HG02610 (cell line): ENCODE results near the gene KCNJ4.

Experiments
- ATAC-seq: cut with Tn5 transposase; IDR thresholded peaks from one replicate; pipeline ENCODE4 v1.9.1; 2021; ENCODE audit warnings: mild to moderate bottlenecking, moderate library complexity; ENCODE audit not compliant: unreplicated experiment

KCNJ4 gene

DNA sequence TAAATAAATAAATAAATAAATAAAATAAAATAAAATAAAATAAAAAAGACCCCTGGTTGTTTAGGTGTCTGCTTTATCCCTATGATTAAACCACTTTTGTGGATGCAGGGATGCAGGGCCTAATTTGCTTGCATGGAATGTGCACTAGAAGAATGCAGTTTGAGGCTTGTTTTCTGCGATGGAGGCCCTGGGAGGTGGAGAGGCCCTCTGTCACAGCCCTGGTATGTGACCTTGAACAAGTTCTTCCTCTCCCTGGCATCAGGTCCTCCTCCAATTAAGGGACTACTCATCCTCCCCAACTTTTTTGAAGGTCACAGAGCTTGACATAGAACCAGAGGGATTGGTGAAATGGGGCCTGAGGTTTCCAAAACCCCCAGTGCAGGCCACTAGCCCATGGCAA lies 22.7 kb downstream of the KCNJ4 start:
- no peak for ATAC-seq

DNA sequence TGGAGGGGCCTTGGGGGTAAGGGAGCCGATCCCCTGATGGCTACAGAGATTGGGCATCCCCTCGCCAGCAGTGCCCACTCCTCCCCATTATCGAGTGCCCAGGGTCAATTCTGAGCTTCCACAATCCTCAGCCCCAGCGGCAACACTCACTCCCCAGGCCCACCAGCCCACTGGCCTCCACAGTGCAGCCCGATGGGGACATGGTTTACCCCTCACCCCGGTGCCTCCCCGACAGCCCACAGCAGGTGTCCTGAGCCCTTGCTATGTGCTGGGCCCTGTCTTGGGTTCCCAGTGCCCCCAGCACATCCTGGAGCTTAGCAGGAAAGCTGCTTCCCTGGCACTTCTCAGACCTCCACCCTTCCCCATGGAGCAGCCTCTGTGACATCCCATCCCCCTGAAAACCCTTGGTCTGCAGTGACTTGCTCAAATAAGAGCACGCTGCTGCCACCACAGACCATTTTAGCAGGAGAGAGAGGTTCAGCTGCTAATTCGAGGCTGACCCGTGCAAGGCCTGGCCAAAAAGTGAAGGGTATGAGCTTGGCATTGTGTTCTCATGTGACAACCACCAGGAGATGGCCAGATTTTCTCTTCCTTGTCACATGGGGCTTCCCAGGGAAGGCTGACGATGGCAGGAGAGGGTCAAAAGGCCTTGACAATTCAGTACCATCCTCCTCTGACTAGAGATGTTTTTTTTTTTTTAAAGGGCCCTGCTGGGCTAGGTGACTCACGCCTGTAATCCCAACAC lies 23.6 kb downstream of the KCNJ4 start:
- ATAC-seq, result no peak

DNA sequence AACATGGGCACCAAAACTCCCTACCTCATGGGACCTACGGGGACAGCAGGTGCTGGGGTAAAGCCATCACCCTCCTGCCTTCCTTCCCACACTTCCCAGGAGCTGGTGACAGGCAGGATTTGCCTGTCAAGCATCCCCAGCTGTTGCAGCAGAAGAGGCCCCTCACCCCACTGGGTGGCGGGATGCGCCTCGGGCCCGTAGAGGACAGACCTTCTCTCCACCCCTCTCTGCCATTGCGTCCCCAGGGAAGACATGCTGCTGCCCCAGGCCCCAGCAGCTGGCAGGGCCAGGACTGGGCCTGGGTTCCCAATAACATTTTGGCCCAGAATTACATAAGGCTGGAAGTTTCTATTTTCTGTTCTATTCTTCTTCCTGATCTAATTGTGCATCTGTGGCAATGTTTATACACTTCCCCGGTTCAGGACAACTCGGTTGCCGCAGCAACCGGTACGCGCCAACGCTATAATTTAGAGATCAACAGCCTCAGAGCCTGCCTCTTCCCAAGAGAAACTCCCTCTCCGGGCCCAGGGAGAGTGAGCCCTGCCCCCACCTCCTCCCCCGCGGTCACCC lies 25.4 kb downstream of the KCNJ4 start:
- ATAC-seq, result no peak

DNA sequence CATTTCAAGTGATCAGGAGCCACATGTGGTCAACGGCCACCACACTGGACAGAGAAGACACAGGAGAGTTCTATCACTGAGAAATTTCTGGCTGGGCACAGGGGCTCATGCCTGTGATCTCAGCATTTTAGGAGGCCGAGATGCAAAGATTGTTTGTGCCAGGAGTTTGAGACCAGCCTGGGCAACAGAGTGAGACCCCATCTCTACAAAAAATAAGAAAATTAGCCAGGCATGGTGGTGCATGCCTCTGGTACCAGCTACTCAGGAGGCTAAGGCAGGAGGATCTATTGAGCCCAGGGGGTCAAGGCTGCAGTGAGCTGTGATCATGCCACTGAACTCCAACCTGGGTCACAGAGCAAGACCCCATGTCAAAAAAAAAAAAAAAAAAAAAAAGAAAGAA lies 26.3 kb downstream of the KCNJ4 start:
- ATAC-seq, result no peak

DNA sequence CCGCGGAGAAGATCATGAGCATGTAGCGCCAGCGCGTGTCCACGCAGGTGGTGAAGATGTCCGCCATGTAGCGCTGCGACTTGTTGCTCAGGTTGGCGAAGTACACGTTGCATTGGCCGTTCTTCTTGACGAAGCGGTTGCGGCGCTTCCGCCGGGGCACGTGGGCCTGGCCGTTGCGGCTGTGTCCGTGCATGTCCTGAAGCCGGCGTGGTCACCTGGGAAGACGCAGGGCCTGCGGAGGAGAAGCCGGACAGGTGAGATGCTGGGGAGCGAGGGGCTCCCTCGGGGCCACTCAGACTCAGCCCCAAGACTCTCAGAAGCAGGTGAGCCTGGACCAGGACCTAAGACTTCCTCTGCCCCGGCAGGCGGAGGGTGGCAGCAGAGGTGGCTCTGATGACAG lies 27.1 kb downstream of the KCNJ4 start:
- no peak for ATAC-seq

DNA sequence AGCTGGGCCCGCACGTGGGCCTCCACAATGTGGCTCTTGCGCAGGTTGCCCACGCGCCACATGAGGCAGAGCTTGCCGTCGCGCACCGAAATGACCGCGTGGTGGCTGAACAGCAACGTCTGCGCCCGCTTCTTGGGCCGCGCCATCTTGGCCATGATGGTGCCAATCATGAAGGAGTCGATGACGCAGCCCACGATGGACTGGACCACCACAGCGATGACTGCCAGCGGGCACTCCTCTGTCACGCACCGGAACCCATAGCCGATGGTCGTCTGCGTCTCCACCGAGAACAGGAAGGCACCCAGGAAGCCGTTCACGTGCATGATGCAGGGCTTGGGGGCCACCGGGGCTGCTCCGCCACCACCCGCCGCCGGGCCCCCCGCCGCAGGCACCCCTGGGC lies 27.5 kb downstream of the KCNJ4 start:
- no peak for ATAC-seq

DNA sequence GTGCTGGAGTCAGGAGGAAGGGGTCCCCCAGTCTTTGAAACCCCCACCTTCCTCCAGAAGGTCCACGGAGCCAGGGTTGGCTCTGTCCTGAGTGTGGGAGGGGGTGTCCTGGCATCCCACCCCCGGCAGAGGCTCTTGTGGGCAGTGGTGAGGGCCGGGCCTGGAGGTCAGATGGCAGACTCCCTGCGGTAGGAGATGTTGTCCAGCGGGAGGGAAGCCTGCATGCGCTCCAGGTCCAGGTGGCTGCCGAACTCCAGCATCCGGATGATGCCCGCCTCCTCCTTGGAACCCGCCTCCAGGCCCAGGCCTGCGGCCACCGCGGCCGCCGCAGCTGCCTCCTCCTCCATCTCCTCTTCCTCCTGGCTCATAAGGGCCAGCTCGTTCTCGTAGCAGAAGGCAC lies 28.4 kb downstream of the KCNJ4 start:
- ATAC-seq, result no peak

DNA sequence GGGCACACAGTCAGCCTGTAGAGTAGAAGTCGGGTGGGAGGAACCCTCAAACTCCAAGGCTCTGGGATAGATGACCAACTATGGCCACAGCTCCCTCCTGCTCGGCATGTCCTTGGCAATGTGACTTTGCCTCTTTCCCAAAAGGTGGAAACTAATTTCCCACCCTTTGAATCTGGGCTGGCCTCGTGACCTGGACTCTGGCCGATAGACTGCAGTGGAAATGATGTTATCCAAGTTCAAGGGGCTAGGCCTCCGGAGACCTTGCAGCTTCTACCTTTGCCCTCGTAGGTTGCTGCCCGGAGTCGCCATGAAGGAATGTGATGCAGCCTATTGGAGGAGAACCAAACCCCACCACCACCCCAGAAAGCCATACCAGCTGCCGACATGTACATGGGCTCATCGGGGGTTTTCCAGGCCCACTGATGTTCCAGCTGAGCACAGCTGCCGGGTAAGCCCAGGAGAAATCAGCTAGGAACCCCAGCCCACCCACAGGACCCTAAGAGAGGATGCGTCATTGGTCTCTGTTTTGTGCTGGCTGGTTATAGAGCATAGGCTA lies 30.4 kb downstream of the KCNJ4 start:
- ATAC-seq, result no peak

DNA sequence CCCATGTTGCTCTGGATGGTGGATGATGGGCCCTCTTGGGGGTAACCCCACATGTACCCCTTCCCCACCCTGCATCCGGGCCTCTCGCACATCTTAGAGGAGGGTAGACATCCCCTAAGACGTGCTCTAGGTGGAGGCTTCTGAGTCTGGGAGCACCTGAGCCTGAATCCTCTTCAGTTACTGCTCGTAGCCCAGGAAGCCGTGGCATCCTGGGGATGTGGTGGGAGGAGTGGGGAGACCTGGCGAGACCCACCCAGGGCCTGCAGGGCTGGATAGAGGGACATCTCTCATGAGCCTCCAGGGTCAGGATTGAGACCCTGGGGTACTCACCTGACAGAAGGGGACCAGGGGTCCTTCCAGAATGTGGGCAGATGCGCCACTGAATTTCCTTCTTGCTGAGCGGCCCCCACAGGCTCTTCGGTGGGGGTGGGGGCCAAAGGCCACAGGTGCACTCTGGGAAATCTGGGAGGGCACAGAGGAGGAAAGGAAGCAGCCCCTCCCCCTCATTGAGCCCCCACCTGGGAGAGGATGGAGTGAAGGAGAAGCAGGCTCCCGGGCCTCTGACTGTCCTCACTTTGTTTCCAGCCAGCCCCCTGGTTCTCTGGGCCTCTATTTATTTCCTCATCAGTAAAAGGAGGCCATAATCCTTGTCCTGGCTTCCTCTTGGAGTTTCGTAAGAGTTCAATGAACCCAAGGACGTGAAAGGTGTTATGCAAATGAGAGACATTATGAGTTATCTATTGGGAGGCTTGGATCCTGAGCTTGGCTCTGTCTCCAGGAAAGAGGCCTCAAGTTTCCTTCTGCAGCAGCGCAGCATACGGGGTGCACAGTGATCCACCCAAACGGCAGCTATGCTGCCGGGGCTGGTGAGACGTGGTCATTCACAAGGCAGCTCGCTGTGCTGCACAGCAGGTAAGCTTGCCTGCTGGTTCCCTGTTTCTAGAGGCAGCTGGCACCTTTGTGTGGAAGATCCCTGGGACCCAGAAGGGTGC lies 31.2 kb downstream of the KCNJ4 start:
- no peak for ATAC-seq

DNA sequence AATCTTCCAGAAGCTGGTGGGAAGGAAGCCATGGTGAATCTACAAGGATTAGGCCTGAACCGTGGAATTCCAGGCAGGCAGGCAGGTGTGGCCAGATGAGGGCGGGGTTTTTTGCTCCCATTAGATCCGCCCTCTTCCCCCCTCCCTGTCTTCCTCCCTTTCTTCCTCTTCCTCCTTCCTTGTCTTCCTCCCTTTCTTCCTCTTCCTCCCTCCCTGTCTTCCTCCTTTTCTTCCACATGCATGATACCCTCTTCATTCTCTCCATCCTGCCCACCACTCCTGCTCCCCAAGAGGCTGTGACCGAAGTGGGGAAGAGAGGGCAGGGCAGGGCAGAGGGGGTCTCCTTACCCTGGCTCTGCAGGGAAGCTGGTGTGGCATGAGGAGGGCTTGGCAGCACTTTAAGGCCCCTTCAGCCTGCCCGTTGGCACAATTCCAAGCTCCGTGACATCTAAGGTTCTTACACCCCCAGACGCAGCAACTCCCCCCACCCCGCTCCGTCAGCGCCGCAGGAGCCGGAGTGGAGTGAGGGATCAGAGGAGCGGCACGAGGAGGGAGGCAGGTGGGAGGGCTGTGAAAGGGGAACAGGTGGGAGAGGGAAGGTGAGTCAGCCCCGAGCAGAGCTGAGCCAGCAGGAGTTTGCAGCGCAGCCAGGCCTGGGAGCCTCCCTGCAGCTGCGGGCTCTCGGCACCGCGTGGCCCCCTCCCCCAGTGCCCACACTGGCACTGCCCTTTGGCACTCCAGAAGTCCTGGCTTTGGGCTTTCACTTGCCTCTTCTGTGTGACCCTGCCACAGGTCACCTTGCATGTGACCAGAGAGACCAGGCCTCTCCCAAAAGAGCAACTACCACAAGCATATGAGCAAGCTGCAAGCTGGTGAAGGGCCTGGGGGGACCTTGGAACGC lies 32.1 kb downstream of the KCNJ4 start:
- no peak for ATAC-seq

DNA sequence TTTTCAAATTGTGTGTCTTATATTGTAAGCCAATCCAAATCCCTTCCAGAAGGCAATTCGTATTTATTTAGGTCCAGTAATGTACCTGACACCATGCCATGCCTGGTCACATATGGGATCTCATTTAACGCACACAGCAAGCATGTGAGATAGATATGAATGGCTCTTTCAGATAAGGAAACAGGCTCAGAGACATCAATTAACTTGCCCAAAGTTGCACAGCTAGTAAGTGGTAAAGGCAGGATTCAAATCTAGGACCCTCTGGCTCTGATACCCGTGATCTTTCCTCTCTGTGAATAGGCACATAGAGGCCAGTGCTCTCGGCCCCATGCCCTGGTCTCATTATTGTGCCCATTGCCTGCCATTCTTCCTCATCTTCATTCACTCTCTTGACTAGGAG lies 34.3 kb downstream of the KCNJ4 start:
- ATAC-seq, result no peak

DNA sequence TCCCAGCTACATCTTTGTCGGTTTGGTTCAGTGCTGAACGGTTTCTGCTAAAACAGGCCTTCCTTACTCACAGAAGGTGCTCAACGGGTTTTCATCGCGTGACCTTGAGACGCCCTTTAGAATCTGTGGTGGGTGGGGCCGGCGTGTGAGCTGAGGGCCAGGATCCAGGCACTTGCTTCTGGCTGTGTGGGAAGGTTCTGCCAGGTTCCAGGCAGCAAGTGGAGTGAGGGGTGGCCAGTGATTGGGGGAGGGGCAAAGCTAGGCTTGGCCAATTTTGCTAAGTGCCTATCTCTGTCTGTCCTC lies 35.2 kb downstream of the KCNJ4 start:
- no peak for ATAC-seq

DNA sequence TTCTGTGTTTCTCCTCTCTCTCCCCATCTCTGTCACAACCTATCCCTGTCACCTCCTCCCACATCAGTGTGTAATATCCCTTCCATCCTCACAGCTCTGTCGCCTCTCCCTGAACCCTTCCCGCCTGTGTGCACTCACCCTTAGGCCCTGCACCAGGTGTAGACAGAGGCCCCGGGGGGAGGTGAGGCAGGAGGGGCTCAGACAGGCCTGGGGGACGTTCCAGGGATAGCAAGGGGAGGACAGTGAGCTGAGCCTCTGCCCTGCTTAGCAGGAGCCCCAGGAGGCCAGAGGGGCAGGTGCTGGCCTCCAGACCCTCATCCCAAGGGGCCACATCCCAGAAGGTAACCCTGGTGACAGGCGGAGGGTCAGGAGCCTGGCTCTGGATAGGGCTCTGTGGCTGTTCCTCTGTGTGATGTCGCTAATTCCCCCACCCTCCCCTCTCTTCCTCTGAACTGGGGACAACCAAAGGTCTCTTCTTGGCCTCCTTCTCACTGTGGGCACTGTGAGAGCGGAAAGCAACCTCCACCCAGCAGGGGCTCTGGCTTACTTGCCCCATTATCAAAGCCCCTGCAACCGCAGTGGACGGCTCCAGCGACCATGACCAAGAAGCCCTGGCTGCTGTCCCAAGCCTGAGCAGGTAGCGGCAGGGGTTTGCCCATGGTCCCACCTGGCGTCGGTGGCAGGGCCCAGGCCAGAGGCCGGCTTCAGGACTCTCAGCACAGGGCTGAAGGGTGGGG lies 35.7 kb downstream of the KCNJ4 start:
- no peak for ATAC-seq

DNA sequence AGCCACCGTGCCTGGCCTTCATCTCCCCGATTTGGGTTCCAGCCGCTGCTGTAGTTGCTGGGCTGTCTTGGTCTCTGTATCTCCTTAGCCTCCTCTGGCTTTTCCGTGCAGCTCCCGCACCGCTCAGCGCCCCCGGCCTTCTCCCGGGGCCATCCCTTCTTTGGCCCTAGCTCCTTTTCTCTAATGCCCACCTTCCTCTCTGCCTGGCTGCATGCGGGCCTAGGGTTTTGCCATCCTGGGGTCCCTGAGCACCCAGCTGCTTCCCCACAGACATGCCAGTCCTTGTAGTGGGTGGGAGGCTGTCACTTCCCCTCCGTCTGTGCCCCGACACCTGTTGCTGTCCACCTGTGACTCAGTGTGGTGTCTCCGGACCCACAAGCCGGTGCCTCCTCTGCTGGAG lies 36.4 kb downstream of the KCNJ4 start:
- ATAC-seq, result no peak

DNA sequence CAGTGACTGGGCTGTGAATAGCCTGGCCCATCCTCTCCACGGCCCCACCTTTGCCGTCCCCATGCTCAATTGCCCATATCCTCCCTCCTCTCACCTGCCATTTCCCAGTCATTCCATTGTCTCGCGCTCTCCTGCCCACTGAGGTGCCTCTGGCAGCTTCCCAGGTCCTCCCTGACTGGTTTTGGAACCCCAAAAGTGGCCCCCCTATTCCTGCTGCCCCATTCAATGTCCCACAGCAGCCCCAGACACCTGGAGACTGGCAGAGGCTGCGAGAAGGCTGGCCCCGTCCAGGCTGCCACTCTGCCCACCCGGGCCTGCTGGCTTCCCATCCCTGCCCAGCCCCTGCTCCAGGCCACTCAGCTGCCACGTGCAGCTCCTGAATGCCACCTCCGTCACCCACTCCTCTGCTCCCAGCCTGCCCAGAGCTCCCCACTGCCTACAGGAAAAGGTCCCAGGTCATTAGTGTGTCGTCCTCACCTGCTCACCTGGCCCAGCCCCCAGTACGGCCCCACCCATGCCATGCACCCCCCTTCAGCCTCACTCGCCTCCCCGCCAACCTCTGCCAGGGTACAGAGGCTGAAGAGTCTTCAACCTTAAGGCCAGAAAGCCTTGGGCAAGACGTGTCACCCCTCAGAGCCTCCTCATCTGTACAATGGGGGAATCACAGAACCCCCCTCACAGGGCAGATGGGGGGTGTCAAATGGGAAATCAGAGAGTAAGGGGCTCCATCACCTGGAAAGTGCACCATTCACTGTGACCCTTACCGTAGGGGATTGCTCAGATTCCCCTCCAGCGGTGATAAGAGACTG lies 37.5 kb downstream of the KCNJ4 start:
- no peak for ATAC-seq

DNA sequence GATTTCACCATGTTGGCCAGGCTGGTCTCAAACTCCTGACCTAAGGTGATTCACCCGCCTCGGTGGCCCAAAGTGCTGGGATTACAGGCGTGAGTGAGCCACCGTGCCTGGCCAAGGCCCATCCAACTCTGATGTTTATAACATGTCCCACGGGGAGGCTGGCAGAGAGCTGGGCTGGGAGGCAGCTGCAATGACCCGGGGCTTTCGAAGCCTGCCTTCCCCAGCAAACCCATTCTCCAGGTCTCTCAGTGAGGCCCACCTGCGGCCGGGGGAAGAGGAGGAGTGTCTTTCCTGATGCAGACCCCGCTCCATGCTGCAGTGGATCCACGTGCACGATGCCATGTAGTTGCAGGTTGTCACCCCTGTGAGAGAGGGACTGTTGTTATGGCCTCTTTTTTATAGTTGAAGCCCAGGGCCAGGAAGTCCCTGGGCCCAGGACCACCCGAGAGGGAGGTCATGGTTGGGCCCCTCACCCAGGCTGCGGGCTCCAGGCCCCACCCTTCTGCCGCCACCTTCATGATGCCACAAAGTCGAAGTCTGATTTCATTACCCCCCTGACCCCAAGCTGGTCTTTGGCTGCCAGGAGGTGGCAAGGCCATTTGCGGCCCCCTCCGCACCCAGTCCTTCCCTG lies 38.3 kb downstream of the KCNJ4 start:
- ATAC-seq, result no peak

DNA sequence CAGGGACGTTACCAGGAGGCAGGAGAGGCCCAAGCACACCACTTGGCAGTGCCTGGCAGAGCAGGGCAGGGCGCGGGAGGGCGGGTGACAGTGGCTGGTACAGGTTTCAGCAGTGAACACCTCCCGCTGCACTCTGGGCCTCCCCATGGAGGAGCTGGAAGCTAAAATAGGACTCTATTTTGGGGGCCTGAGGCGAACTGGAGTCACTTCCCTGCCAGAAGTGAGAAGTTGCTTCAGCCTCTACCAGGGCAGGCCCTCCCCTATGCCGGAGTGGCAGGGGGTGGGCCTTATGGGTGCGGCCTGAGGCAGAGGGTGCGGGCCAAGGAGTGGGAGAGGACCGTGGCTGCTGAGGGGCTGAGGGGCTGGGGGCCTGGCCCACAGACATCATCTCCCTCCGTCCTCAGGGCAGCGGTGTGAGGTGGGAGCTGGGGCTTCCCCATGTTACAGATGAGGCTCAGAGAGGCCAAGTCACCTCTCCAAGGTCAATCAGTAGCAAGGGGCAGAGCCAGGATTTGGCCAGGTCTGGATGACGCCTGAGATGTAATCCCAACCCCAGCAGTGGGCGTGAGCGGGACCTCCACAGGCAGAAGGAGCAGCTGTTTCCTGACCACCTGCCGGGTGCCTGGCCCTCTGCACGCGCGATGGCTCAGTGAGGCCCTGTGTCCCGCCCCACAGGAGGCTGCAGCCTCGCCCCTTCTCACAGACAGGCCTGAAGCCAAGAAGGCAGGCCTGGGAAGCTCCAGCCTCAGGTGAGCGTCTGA lies 39.3 kb downstream of the KCNJ4 start:
- no peak for ATAC-seq

DNA sequence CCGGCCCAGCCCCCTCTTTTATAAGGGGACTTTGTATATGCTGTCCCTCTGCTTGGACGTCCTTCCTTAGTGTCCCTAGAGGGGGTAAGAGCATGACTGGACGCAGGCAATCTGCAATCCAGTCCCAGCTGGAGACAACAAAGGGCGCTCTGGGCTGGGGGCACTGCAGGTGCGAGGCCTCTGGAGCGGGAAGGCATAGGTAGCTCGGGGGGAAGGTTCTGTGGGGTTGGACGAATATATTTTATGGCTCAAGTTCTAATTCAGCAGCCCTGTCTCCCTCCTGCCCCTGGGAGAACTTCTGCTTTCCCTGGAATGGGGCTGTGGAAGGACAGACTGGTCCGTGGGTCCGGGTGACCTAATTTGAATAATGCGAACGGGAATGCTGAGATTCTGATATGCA lies 40.0 kb downstream of the KCNJ4 start:
- no peak for ATAC-seq
